Duodenal mucosa (tissue), 2 donors: ENCODE measurements around the gene PDLIM5.

Experiments
- H3K27ac ChIP-seq: one replicate; pipeline ENCODE4 v1.7.0; 2013; ENCODE audit warnings: low read depth, low read length
- H3K27me3 ChIP-seq, 2 donors: one replicate each; pipeline ENCODE4 v1.7.0; 2013; ENCODE audit warnings: low read length in 2 of 2, control low read depth in 1 of 2; ENCODE audit not compliant: insufficient read depth in 2 of 2, control insufficient read depth in 1 of 2
- H3K36me3 ChIP-seq, 2 donors: one replicate each; pipeline ENCODE4 v1.7.0; 2013; ENCODE audit warnings: low read length in 2 of 2, control low read depth in 1 of 2; ENCODE audit not compliant: insufficient read depth in 2 of 2, control insufficient read depth in 1 of 2
- H3K4me1 ChIP-seq, 2 donors: one replicate each; pipeline ENCODE4 v1.7.0; 2013; ENCODE audit warnings: low read length in 2 of 2, control low read depth in 1 of 2; ENCODE audit not compliant: insufficient read depth in 2 of 2, control insufficient read depth in 1 of 2
- H3K4me3 ChIP-seq, 2 donors: one replicate each; pipeline ENCODE4 v1.7.0; 2013; ENCODE audit warnings: low read length in 2 of 2, low read depth in 1 of 2
- H3K9ac ChIP-seq, 2 donors: one replicate each; pipeline ENCODE4 v1.7.0; 2013; ENCODE audit warnings: low read length in 2 of 2, low read depth in 1 of 2
- H3K9me3 ChIP-seq, 2 donors: one replicate each; pipeline ENCODE4 v1.7.0; 2013; ENCODE audit warnings: low read length in 2 of 2, control low read depth in 1 of 2; ENCODE audit not compliant: control insufficient read depth in 1 of 2

PDLIM5 gene

GRCh38 chr4:94446386-94446785 lies 5.4 kb upstream of the PDLIM5 start:
- Histone ChIP-seq H3K9ac (no peak overlapping the region), H3K4me1 (peaks cover 5 to 19% of the 10 kb centered on the region in 2 donors), H3K27ac (no peak overlapping the region), H3K9me3 (no peaks in the 10 kb centered on the region), H3K36me3 (no peaks in the 10 kb centered on the region), H3K4me3 (no peak overlapping the region), H3K27me3 (no peaks in the 10 kb centered on the region)

GRCh38 chr4:94447754-94448411 lies 3.9 kb upstream of the PDLIM5 start:
- H3K4me3 ChIP-seq = no peak overlapping the region

DNA sequence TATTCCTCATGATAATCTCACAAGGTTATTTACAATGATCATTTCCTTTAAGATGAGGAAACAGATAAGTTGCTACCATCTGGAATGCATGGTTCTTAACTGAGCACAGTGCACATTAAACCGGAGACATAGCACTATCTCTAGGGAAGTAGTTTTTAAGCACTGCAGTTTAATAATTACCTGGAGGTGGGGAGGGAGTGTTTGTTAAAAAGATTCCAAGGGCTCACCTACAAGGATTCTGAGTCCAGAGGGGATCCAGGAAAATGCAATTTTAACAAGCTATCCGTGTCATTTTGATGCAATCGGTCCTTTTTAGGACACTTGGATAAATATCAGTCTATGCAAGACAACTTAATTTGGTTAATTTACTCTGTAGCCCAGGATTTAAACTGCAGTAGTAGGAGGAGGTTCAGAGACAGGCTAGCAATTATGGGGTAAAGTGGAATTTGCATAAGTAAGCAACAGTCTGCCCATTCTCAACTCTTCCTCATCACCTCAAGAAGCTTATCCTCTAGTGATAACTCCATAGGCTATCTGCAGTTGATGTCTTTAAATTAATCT lies 2.8 kb upstream of the PDLIM5 start:
- Histone ChIP-seq H3K9me3 (no peaks in the 10 kb centered on the region), H3K27me3 (no peaks in the 10 kb centered on the region), H3K36me3 (no peaks in the 10 kb centered on the region), H3K9ac (no peak overlapping the region), H3K27ac (no peak overlapping the region), H3K4me1 (peaks cover 5 to 19% of the 10 kb centered on the region in 2 donors), H3K4me3 (no peak overlapping the region)

More at GRCh38 chr4:94447754-94448411, 3.9 kb upstream of the PDLIM5 start:
- no peaks in the 10 kb centered on the region for H3K36me3 ChIP-seq
- peaks cover 5 to 19% of the 10 kb centered on the region in 2 donors for H3K4me1 ChIP-seq
- no peaks in the 10 kb centered on the region for H3K27me3 ChIP-seq
- H3K9me3 ChIP-seq = no peaks in the 10 kb centered on the region
- no peak overlapping the region for H3K27ac ChIP-seq
- H3K9ac ChIP-seq = no peak overlapping the region

- no peaks in the 10 kb centered on the region for H3K36me3 ChIP-seq
- no peaks in the 10 kb centered on the region for H3K9me3 ChIP-seq
- H3K9ac ChIP-seq = peak overlapping the region; percentile 63 to 95
- no peak overlapping the region for H3K27ac ChIP-seq
- H3K27me3 ChIP-seq = no peaks in the 10 kb centered on the region
- H3K4me1 ChIP-seq = peaks cover 12 to 32% of the 10 kb centered on the region in 2 donors
- H3K4me3 ChIP-seq = peak overlapping the region; percentile 74 to 75
These were observed 569 bp upstream of the PDLIM5 start for GRCh38 chr4:94451051-94451694.

GRCh38 chr4:94452476-94453371 lies 982 bp downstream of the PDLIM5 start:
- peak overlapping the region; percentile 95 for H3K27ac ChIP-seq
- H3K9ac ChIP-seq = peak overlapping the region; percentile 74 to 95
- H3K4me1 ChIP-seq = peaks cover 12 to 29% of the 10 kb centered on the region in 2 donors
- H3K27me3 ChIP-seq = no peaks in the 10 kb centered on the region
- peaks cover 4 to 5% of the 10 kb centered on the region in 2 donors for H3K36me3 ChIP-seq
- no peaks in the 10 kb centered on the region for H3K9me3 ChIP-seq
- H3K4me3 ChIP-seq = peak overlapping the region; percentile 78 to 87

DNA sequence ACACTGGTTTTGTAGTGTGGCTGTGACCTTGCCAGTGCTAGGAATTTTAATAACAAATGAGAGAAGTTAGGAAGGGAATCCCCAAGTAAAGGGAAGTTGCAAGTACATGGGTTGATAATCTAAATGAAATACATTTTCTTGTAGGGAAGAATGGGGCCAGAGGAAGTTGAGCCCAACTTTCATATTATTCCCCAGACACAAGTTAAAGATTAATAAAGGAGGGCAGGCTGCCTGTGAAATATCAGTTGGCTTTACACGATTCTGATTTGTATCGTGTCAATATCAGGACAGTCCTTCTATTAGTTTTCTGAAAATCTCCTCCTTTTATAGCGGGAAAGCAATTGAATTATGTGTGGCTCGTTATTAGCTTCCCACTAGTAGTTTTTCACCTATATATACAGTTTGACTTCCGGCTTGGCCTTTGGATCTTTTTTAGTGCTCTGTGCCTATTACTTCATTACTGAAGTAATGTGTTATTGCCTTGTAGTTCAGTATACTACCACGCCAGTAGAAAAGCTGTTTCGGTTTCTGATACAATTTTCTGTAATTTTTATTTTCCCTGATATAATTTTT lies 1.7 kb downstream of the PDLIM5 start:
- Histone ChIP-seq H3K4me1 (peaks cover 12 to 26% of the 10 kb centered on the region in 2 donors), H3K9ac (peak overlapping the region; percentile 74 to 95), H3K27me3 (no peaks in the 10 kb centered on the region), H3K36me3 (peaks cover 4 to 5% of the 10 kb centered on the region in 2 donors), H3K27ac (peak overlapping the region; percentile 95), H3K9me3 (no peaks in the 10 kb centered on the region), H3K4me3 (peak overlapping the region; percentile 78 to 87)

DNA sequence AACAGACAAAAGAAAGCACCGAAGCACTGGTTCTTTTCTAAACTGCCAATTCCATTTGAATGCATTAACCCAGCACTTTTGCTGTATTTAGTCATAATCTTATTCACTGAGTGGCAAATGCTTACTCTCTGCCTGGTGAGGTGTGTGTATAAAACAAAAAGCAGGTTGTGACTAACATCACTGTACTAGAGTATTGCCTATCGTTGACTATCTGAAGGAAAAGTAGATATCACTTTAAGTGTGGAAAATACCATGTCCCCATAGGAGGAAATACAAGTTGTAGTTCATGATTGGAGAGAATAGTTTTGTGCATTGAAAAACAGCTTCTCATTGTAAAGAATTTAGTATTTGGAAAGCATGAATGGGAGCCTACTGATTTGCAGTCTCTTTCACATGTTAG lies 2.7 kb downstream of the PDLIM5 start:
- Histone ChIP-seq H3K9ac (peak overlapping the region; percentile 6 to 27), H3K27me3 (no peaks in the 10 kb centered on the region), H3K4me1 (peaks cover 12 to 21% of the 10 kb centered on the region in 2 donors), H3K27ac (peak overlapping the region; percentile 35), H3K4me3 (peak overlapping the region; percentile 59 to 78), H3K9me3 (no peaks in the 10 kb centered on the region), H3K36me3 (peaks cover 4 to 5% of the 10 kb centered on the region in 2 donors)

GRCh38 chr4:94455081-94455480 lies 3.3 kb downstream of the PDLIM5 start:
- Histone ChIP-seq H3K27ac (peak overlapping the region; percentile 35), H3K9ac (peak overlapping the region in 1 of 2 donors; percentile 27), H3K4me3 (peak overlapping the region; percentile 12 to 59), H3K36me3 (peaks cover 4 to 5% of the 10 kb centered on the region in 2 donors), H3K9me3 (no peaks in the 10 kb centered on the region), H3K4me1 (peaks cover 12 to 21% of the 10 kb centered on the region in 2 donors), H3K27me3 (no peaks in the 10 kb centered on the region)

DNA sequence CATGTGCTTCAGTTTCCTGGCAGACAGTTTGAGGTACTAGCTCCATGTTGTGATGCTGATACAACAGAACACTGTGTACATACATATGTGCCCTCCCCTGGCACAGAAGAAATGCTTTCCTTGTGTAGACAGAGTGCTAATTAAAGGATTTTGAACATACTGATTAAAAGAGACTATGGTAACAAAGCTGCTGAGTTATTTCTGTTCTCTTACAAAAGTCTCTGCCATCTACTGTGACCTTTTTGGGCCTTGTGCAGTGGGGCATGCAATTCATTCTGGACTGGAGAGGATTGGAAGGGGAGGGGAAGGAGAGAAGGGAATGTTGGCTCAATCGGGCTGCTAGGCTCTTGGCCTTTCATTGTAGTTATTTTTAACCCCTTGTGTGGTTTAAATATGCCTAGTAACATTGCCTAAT lies 6.0 kb downstream of the PDLIM5 start:
- H3K4me3 ChIP-seq = no peak overlapping the region
- no peaks in the 10 kb centered on the region for H3K9me3 ChIP-seq
- peaks cover 6 to 30% of the 10 kb centered on the region in 2 donors for H3K4me1 ChIP-seq
- no peaks in the 10 kb centered on the region for H3K27me3 ChIP-seq
- H3K27ac ChIP-seq = no peak overlapping the region
- H3K9ac ChIP-seq = no peak overlapping the region
- peaks cover 4 to 5% of the 10 kb centered on the region in 2 donors for H3K36me3 ChIP-seq
